PC-9 (cell line): Measurements from ENCODE around the gene STN1.

Experiments used
- CTCF ChIP-seq: fragments of 200-600 bp; sonication (generic); conservative IDR thresholded peaks from 2 replicates; pipeline ENCODE4 v1.6.1; 2017; ENCODE audit warnings: mixed run types, antibody characterized with exemption, mild to moderate bottlenecking, moderate library complexity
- EZH2 ChIP-seq: fragments of 200-600 bp; sonication (generic); IDR thresholded peaks from 2 replicates; pipeline ENCODE4 v1.8.0; 2017; ENCODE audit warnings: antibody characterized with exemption, low read depth

- TF ChIP-seq CTCF (no peak), EZH2 (no peak)
These were observed 59.6 kb downstream of the STN1 start for GRCh38 chr10:103858360-103858759.
